K562 (cell line): Measurements from ENCODE around the gene THAP2. TPM values are rescaled to one million over a fixed set of nuclear protein-coding genes. Genes with fewer than 3 reads are reported as not detected.

Experiments used
- ATAC-seq: fragments of 200-7000 bp; cut with Tn5 transposase; 3 replicates; pipeline ENCODE4 v1.9.1; 2020; ENCODE audit warnings: moderate library complexity
- BruUV-seq: library from RNA; stranded (reverse); fragments of 400-500 nt; replicated peaks from 2 replicates; lab custom pipeline; 2021; lab: Mats Ljungman, UMichigan
- CTCF ChIA-PET: fragments of 300-600 bp; formaldehyde crosslinking; extraction: SDS; loops from one replicate; lab custom pipeline; 2021; ENCODE audit warnings: low intra/inter-chr PET ratio; lab: Yijun Ruan, JAX
- POLR2A ChIA-PET: fragments of 300-600, 350-650 bp; sonication (Branson Sonifier 250); formaldehyde crosslinking; extraction: SDS; loops from one replicate; lab custom pipeline; 2021; ENCODE audit warnings: antibody characterized with exemption, inconsistent platforms; lab: Yijun Ruan, JAX
- DNase-seq, 4 experiments: peaks; one replicate each; pipeline versions ENCODE4 v3.0.0 to v3.0.0-alpha.2; 2011 to 2018; ENCODE audit warnings: low spot score in 3 of 4, mixed read lengths in 3 of 4; ENCODE audit errors: extremely low read depth in 1 of 4
- FAIRE-seq: peaks from 2 replicates; lab custom pipeline; 2011; peaks lifted over from hg19 to GRCh38; lab: Jason Lieb, UNC
- H2AFZ ChIP-seq: 2 replicates; pipeline ENCODE4 v1.6.0; 2011; ENCODE audit warnings: low read depth, low read length, control low read depth, inconsistent platforms
- H3K27ac ChIP-seq: fragments of 200-600 bp; 3 replicates; pipeline ENCODE4 v1.8.0; 2011; ENCODE audit warnings: low read depth, mild to moderate bottlenecking, control low read depth, inconsistent platforms, low read length, moderate library complexity, mixed read lengths; ENCODE audit errors: extremely low read depth
- H3K27me3 ChIP-seq, 2 experiments: fragments of 300-600 bp in 1 of 2; 2 replicates in 1 of 2; 3 replicates in 1 of 2; pipeline versions ENCODE4 v1.6.0 to v1.8.0; 2011; ENCODE audit warnings: inconsistent platforms in 2 of 2, low read length in 2 of 2, mild to moderate bottlenecking in 1 of 2, mixed read lengths in 1 of 2, moderate library complexity in 1 of 2; ENCODE audit not compliant: control insufficient read depth in 2 of 2, insufficient read depth in 2 of 2
- H3K36me3 ChIP-seq: fragments of 300-600 bp; 3 replicates; pipeline ENCODE4 v1.8.0; 2011; ENCODE audit warnings: mild to moderate bottlenecking, low read length, inconsistent platforms; ENCODE audit not compliant: control insufficient read depth, insufficient read depth
- H3K4me1 ChIP-seq, 2 experiments: fragments of 200-600 bp in 1 of 2; replicated peaks in 1 of 2; 2 replicates in 1 of 2; 3 replicates in 1 of 2; pipeline versions ENCODE4 v1.5.1 to v1.8.0; 2011; ENCODE audit warnings: inconsistent platforms in 2 of 2, low read length in 2 of 2, mild to moderate bottlenecking in 1 of 2, mixed read lengths in 1 of 2, moderate library complexity in 1 of 2; ENCODE audit not compliant: control insufficient read depth in 2 of 2, insufficient read depth in 2 of 2
- H3K4me2 ChIP-seq: 2 replicates; pipeline ENCODE4 v1.6.1; 2011; ENCODE audit warnings: low read length, control low read depth, inconsistent platforms, mixed read lengths; ENCODE audit not compliant: insufficient read depth
- H3K4me3 ChIP-seq: fragments of 200-600 bp; sonication (generic), shearing (Covaris generic); 2 replicates; pipeline ENCODE4 v1.5.1; 2016; ENCODE audit warnings: control low read depth, inconsistent platforms
- H3K79me2 ChIP-seq: fragments of 200-600 bp; 3 replicates; pipeline ENCODE4 v1.8.0; 2011; ENCODE audit warnings: low read length, inconsistent platforms; ENCODE audit not compliant: control insufficient read depth, insufficient read depth
- H3K9ac ChIP-seq, 2 experiments: 2 replicates each; pipeline versions ENCODE4 v1.6.0 to v1.6.1; 2011; ENCODE audit warnings: low read depth in 2 of 2, low read length in 2 of 2, control low read depth in 1 of 2, inconsistent platforms in 1 of 2, mild to moderate bottlenecking in 1 of 2, mixed read lengths in 1 of 2; ENCODE audit not compliant: insufficient read depth in 1 of 2
- H3K9me1 ChIP-seq: one replicate; pipeline ENCODE4 v1.6.0; 2011; ENCODE audit warnings: inconsistent platforms, mild to moderate bottlenecking, low read length, moderate library complexity; ENCODE audit not compliant: control insufficient read depth, insufficient read depth
- H3K9me3 ChIP-seq: replicated peaks from 2 replicates; pipeline ENCODE4 v1.5.1; 2011; ENCODE audit warnings: low read depth, low read length, inconsistent platforms; ENCODE audit not compliant: control insufficient read depth, insufficient read depth
- H4K20me1 ChIP-seq: replicated peaks from 2 replicates; pipeline ENCODE4 v1.6.1; 2011; ENCODE audit warnings: low read length, inconsistent platforms, mixed read lengths; ENCODE audit not compliant: control insufficient read depth, insufficient read depth
- BMI1 ChIP-seq: fragments of 150-350 bp; IDR thresholded peaks from 2 replicates; pipeline ENCODE4 v1.6.1; 2014; ENCODE audit warnings: low read length
- CTBP1 ChIP-seq: fragments of 450-650 bp; IDR thresholded peaks from 2 replicates; pipeline ENCODE4 v1.6.1; 2016; ENCODE audit warnings: borderline replicate concordance
- DACH1 ChIP-seq: fragments of 450-650 bp; IDR thresholded peaks from 2 replicates; pipeline ENCODE4 v1.6.1; 2018; ENCODE audit not compliant: partially characterized antibody
- GATA2 ChIP-seq: sonication (generic); formaldehyde crosslinking; IDR thresholded peaks from 2 replicates; pipeline ENCODE4 v1.4.0; 2020; ENCODE audit warnings: mild to moderate bottlenecking, missing genetic modification reagents
- HDAC1 ChIP-seq, 2 experiments: fragments of 450-650 bp; IDR thresholded peaks; 2 replicates each; pipeline ENCODE4 v1.6.1; 2016 to 2017; ENCODE audit warnings: inconsistent platforms in 1 of 2, mild to moderate bottlenecking in 1 of 2, moderate library complexity in 1 of 2
- HEY1 ChIP-seq: fragments of 250-450 bp; sonication (Bioruptor Pico); IDR thresholded peaks from 2 replicates; pipeline ENCODE4 v1.5.0; 2020; ENCODE audit warnings: mild to moderate bottlenecking, moderate library complexity, borderline replicate concordance
- L3MBTL2 ChIP-seq: fragments of 450-650 bp; IDR thresholded peaks from 2 replicates; pipeline ENCODE4 v1.6.1; 2016; ENCODE audit warnings: mild to moderate bottlenecking, moderate library complexity
- LEF1 ChIP-seq: fragments of 450-650 bp; IDR thresholded peaks from 2 replicates; pipeline ENCODE4 v1.6.1; 2016; ENCODE audit warnings: mild to moderate bottlenecking
- PHF8 ChIP-seq: fragments of 200-600 bp; sonication (generic); IDR thresholded peaks from 2 replicates; pipeline ENCODE4 v1.6.1; 2012; ENCODE audit warnings: mixed run types, mild to moderate bottlenecking, inconsistent platforms, low read length, moderate library complexity, borderline replicate concordance
- POLR3G ChIP-seq: IDR thresholded peaks from 2 replicates; pipeline ENCODE4 v1.6.1; 2011; ENCODE audit not compliant: insufficient read length, insufficient replicate concordance; ENCODE audit errors: extremely low read depth
- PRPF4 ChIP-seq: fragments of 200-400 bp; formaldehyde crosslinking; IDR thresholded peaks from one replicate; pipeline ENCODE4 v1.6.1; 2017; ENCODE audit warnings: low read length, low read depth, mild to moderate bottlenecking; ENCODE audit not compliant: insufficient read depth, poor library complexity, severe bottlenecking
- XRCC5 ChIP-seq: fragments of 200-400 bp; formaldehyde crosslinking; IDR thresholded peaks from 2 replicates; pipeline ENCODE4 v1.6.1; 2017; ENCODE audit warnings: low read depth, mild to moderate bottlenecking, low read length
- ZKSCAN3 ChIP-seq: fragments of 250-450 bp; sonication (Bioruptor Pico); IDR thresholded peaks from 2 replicates; pipeline ENCODE4 v1.4.0; 2020
- ZNF668 ChIP-seq: fragments of 250-450 bp; sonication (Bioruptor Pico); IDR thresholded peaks from 2 replicates; pipeline ENCODE4 v1.8.0; 2022; ENCODE audit warnings: mild to moderate bottlenecking, inconsistent platforms
- ZNF696 ChIP-seq: fragments of 250-450 bp; sonication (Bioruptor Pico); conservative IDR thresholded peaks from 2 replicates; pipeline ENCODE4 v1.4.0; 2020; ENCODE audit warnings: mild to moderate bottlenecking, moderate library complexity
- WGBS: fragments of 100-300 bp; shearing (Covaris generic); methylation state at CpG from one replicate; pipeline ENCODE4 v1.1.6; 2016; ENCODE audit warnings: low coverage, mixed read lengths; ENCODE audit not compliant: insufficient coverage; ENCODE audit errors: missing lambda C conversion rate; 5-methylcytosine and 5-hydroxymethylcytosine counted together
- in situ Hi-C: fragments of 300-500 bp; cut with MboI; formaldehyde crosslinking; loops from 4 replicates; pipeline ENCODE4 v1.15.0; 2018; ENCODE audit warnings: inconsistent platforms, mixed read lengths
- intact Hi-C: fragments of 100-400 bp; cut with micrococcal nuclease; formaldehyde crosslinking; loops from 2 replicates; pipeline ENCODE4 v1.14.2; 2022
- polyA plus RNA-seq, 8 experiments: library from polyadenylated mRNA; depleted of rRNA in 4 of 8; stranded (reverse) in 5 of 8; unstranded in 3 of 8; fragments of >200 nt; fragmentation: Nextera tagmentation in 2 of 8; fragmentation: Illumina TruSeq in 1 of 8; extraction: Ambion mirVana in 2 of 8; extraction: Trizol in 1 of 8; gene quantifications; 2 replicates each; pipeline versions ENCODE4 v1.2.1 to v1.2.3, GENCODE V29; 2011 to 2014; ENCODE audit warnings: inconsistent platforms in 1 of 8, missing spikeins in 1 of 8
- total RNA-seq, 7 experiments: library from RNA; depleted of rRNA in 6 of 7; stranded (reverse); fragments of >200 nt in 6 of 7; fragmentation: Illumina TruSeq in 2 of 7; extraction: Trizol in 2 of 7; gene quantifications; 2 replicates each; pipeline versions ENCODE4 v1.2.1 to v1.2.3, GENCODE V29; 2011 to 2021; ENCODE audit warnings: low replicate concordance in 1 of 7
- TF ChIP-seq, protein P1 (sequence below), 2 experiments: fragments of 450-650 bp; conservative IDR thresholded peaks; 2 replicates each; pipeline ENCODE4 v1.6.1; 2017; ENCODE audit warnings: mild to moderate bottlenecking in 2 of 2, moderate library complexity in 2 of 2
- TF ChIP-seq, protein P2 (sequence below), 2 experiments: fragments of 450-650 bp in 1 of 2; sonication (generic) in 1 of 2; formaldehyde crosslinking; conservative IDR thresholded peaks; 2 replicates each; pipeline versions ENCODE4 v1.4.0 to v1.8.1; 2020 to 2022; ENCODE audit warnings: mild to moderate bottlenecking in 1 of 2, missing genetic modification reagents in 1 of 2

The THAP2 gene
- total and polyA plus RNA-seq, 9 of the 15 experiments (the other 6 are each of a cell fraction or from before 2014, with no cell fraction given): 1.8 to 18.9 (median 7.3) TPM

DNA sequence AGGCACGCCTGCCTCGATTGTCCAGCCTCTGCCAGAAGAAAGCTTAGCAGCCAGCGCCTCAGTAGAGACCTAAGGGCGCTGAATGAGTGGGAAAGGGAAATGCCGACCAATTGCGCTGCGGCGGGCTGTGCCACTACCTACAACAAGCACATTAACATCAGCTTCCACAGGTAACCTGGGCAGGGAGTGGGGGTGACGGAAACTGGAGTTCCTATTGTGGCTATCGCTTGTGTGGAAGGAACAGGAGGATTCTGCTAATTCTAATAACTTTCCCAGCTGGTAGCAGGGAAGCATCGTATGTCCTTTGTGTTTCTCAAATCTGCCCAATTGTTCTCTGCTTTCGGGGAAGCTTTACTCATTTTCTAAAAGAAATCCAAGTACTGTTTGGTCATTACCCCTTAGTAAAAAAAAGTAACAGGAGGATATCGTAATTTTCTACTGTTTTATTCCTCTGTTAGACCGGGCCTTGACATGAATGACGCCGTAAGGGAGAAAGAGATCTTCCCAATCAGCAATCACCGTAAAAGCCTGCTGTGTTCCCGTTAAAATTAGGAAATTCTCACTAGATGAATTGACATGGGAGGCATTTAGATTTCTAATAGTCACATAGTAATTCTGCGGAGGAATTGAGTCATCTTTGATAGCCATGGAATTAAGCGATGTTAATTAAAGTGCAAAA lies 449 bp downstream of the THAP2 start (continued):
- TF ChIP-seq HEY1 (CRISPR knock-in tag) (no peak), POLR3G (no peak), XRCC5 (0 out of 2 replicates have a peak, but pooled peaks have one; percentile 10), CTBP1 (0 out of 2 replicates have a peak, but pooled peaks have one; percentile 14), HDAC1 (IDR thresholded peaks at IDR 0.05) (peak in 1 of 2 experiments; percentile 63; a peak in 1 of 4 replicates)

DNA sequence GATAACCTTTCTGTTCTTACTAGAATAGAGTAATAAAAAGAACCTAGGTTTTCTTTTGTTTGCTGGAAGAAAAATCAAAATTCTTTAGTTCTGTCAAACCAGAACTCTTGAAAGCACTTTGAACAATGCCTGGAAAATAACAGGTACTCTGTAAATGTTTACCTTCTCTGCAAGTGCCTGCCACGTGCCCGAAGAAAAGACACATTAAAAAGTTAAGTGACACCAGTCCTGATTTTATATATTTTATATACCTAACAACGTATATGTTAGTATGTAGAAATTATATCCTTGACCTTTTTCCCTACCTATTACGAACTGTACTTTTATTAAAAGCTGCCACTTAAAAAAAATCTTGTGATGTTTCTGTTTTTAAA lies 976 bp downstream of the THAP2 start:
- Histone ChIP-seq H3K9ac (peak overlapping the region; percentile 95 to 96; a peak in 3 of 4 replicates), H3K4me2 (peak overlapping the region; percentile 94), H3K4me1 (peaks cover 11 to 12% of the 10 kb centered on the region in 2 experiments; a peak in 3 of 5 replicates), H3K27me3 (no peaks in the 10 kb centered on the region), H2AFZ (peak overlapping the region; percentile 89; the same call in 1 of the 2 replicates), H3K36me3 (peaks cover 9% of the 10 kb centered on the region; the same call in 2 of the 3 replicates), H3K4me3 (peak overlapping the region; percentile 85), H3K79me2 (peaks cover 67% of the 10 kb centered on the region), H4K20me1 (peaks cover 17% of the 10 kb centered on the region), H3K27ac (peak overlapping the region; percentile 97), H3K9me1 (no peaks in the 10 kb centered on the region), H3K9me3 (no peaks in the 10 kb centered on the region)
- FAIRE-seq (no peak), ATAC-seq (no peak), DNase-seq (no peak)
- in situ Hi-C loops (no loop called here), intact Hi-C loops (no loop called here)
- BruUV-seq: no TSS peak
- WGBS: 1% methylated on average over 4 of the region's 4 CpGs
- CTCF ChIA-PET: no interaction called here
- POLR2A ChIA-PET: interaction anchor here (0.7 to 3.8 kb wide), 4 partner anchors 10 to 335 kb away, joined by 3 to 17 read pairs (median 11); partner anchors contain the start of gene TMEM19
- no peak for TF ChIP-seq BMI1
- no peak for TF ChIP-seq LEF1
- no peak for TF ChIP-seq DACH1
- TF ChIP-seq ZKSCAN3: no peak
- 0 out of 2 replicates have a peak, but pooled peaks have one; percentile 23 for TF ChIP-seq L3MBTL2
- no peak for TF ChIP-seq PRPF4
- TF ChIP-seq ZNF668 (CRISPR knock-in tag): no peak
- TF ChIP-seq, protein P1, sequence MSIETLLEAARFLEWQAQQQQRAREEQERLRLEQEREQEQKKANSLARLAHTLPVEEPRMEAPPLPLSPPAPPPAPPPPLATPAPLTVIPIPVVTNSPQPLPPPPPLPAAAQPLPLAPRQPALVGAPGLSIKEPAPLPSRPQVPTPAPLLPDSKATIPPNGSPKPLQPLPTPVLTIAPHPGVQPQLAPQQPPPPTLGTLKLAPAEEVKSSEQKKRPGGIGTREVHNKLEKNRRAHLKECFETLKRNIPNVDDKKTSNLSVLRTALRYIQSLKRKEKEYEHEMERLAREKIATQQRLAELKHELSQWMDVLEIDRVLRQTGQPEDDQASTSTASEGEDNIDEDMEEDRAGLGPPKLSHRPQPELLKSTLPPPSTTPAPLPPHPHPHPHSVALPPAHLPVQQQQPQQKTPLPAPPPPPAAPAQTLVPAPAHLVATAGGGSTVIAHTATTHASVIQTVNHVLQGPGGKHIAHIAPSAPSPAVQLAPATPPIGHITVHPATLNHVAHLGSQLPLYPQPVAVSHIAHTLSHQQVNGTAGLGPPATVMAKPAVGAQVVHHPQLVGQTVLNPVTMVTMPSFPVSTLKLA (conservative IDR thresholded peaks at IDR 0.05): peak; percentile 48 to 52
- no peak for TF ChIP-seq ZNF696 (CRISPR knock-in tag)
- TF ChIP-seq GATA2 (CRISPR knock-in tag): no peak
- TF ChIP-seq PHF8: no peak
- TF ChIP-seq, protein P2, sequence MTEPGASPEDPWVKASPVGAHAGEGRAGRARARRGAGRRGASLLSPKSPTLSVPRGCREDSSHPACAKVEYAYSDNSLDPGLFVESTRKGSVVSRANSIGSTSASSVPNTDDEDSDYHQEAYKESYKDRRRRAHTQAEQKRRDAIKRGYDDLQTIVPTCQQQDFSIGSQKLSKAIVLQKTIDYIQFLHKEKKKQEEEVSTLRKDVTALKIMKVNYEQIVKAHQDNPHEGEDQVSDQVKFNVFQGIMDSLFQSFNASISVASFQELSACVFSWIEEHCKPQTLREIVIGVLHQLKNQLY (CRISPR knock-in tag; conservative IDR thresholded peaks at IDR 0.05): no peak
